Amniotic stem cell (primary cell): Measurements from ENCODE around the gene TSPAN1.
A peak's percentile ranks its signal among the peaks of the same experiment; 100 is the strongest.
"Not testable (repeated sequence)": the region's sequence is repeated elsewhere in the genome, so short reads cannot be mapped to it uniquely, and the experiment has no call there.

Source experiments
- DNase-seq: peaks from one replicate; lab custom pipeline; 2025; lab: John Stamatoyannopoulos, UW

Gene TSPAN1

GRCh38 chr1:46219551-46220520 lies 44.9 kb downstream of the TSPAN1 start:
- no peak for DNase-seq

- no peak for DNase-seq
Observed at GRCh38 chr1:46220808-46221207, 45.9 kb downstream of the TSPAN1 start.

GRCh38 chr1:46221749-46222148 lies 46.9 kb downstream of the TSPAN1 start:
- DNase-seq, result no peak

GRCh38 chr1:46223055-46223454 lies 48.2 kb downstream of the TSPAN1 start:
- DNase-seq, result not testable (repeated sequence)

GRCh38 chr1:46223472-46223943 lies 48.6 kb downstream of the TSPAN1 start:
- DNase-seq, result peak; percentile 89

GRCh38 chr1:46224966-46225365 lies 50.1 kb downstream of the TSPAN1 start:
- DNase-seq, result no peak

GRCh38 chr1:46231231-46231630 lies 56.3 kb downstream of the TSPAN1 start:
- DNase-seq, result not testable (repeated sequence)
